ENCODE data around the gene ZNF529.

Gene ZNF529

DNA sequence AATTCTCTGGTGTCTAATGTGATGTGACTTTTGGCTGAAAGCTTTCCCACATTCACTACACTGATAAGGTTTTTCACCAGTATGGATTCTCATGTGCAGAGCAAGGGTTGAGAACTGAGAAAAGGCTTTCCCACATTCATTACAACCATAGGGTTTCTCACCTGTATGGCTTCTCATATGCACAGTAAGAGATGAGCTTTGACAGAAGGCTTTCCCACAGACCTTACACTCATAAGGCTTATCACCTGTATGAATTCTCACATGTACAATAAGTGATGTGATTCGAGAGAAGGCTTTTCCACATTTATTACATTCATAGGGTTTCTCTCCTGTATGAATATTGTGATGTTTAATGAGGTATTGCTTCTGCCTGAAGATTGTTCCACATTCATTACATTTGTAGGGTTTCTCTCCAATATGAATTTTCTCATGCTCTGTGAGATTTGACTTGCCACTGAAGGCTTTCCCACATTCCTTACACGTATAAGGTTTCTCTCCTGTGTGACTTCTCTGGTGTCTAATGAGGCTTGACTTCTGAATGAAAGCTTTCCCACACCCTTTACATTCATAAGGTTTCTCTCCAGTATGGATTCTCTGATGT is 59.0 kb downstream of the ZNF529 start:
- no peak for DNase-seq (ENCODE audit: low read depth)

DNA sequence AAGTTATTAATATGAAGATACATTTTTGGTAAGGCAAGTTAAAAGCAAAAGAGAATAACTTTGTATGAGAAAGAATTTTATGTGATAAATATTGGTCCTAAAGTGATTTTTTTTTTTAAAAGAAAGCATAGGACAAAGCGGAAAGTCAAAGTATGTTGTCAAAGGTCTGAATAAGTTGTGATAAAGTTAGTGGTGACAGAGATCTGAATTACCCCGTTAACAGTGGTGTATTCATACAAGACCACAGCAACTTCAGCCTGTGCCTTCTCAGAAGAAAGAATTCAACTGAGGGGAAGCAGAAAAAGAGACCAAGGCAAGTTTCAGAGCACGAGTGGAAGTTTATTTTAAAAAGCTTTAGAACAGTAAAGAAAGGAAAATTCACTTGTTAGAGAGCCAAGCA is 64.8 kb downstream of the ZNF529 start:
- no peak for DNase-seq (ENCODE audit: low read depth)

DNA sequence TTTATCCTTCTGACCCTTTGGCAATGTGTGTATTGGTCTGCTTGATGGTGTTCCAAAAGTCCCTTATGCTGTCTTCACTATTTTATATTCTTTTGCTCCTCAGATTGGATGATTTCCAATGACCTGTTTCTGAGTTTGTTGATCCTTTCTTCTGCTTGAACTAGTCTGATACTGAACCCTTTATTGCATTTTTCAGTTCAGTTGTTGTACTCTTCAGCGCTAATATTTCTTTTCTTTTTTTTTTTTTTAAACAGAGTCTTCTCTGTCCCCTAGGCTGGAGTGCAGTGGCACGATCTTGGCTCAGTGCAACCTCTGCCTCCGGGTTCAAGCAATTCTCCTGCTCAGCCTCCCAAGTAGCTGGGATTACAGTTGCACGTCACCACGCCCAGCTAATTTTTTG is 71.1 kb downstream of the ZNF529 start:
- no peak for DNase-seq (ENCODE audit: low read depth)

DNA sequence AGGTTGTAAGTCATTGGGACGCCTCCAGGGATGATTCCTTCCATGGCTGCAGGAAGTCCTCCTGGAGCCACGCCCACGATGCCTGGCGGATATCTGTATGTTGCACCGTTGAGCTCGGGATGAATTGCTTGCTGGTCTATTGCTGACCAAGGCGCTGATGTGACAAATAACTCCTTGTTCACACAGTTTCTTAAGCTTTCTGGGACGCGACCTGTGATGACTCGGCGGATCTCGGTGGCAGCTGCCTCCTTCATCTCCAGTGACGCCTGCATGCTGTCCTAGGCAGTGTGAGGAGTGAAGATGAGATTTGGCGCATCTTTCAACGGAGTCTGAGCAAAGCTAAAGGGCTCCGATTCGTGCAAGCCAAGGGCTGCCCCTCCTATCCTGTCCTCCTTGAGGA is 76.1 kb downstream of the ZNF529 start:
- DNase-seq (ENCODE audit: low read depth) = no peak
